ENCODE data around the gene UBALD2. TPM values are rescaled to one million over a fixed set of nuclear protein-coding genes. Genes with fewer than 3 reads are reported as not detected.
"Not testable (repeated sequence)": the region's sequence is repeated elsewhere in the genome, so short reads cannot be mapped to it uniquely, and the experiment has no call there.

The UBALD2 gene
- total RNA-seq, 6 donors from 2014 or later, result 8.4 to 74.9 (median 26.8) TPM

GRCh38 chr17:76255801-76256429 lies 9.2 kb upstream of the UBALD2 start:
- H3K36me3 ChIP-seq, result no peaks in the 10 kb centered on the region
- no peaks in the 10 kb centered on the region for H3K27me3 ChIP-seq
- H3K4me3 ChIP-seq, result no peak overlapping the region
- peaks cover 26 to 43% (median 29%) of the 10 kb centered on the region in 4 donors for H3K4me1 ChIP-seq
- H3K27ac ChIP-seq, result no peak overlapping the region
- TF ChIP-seq, protein P1, sequence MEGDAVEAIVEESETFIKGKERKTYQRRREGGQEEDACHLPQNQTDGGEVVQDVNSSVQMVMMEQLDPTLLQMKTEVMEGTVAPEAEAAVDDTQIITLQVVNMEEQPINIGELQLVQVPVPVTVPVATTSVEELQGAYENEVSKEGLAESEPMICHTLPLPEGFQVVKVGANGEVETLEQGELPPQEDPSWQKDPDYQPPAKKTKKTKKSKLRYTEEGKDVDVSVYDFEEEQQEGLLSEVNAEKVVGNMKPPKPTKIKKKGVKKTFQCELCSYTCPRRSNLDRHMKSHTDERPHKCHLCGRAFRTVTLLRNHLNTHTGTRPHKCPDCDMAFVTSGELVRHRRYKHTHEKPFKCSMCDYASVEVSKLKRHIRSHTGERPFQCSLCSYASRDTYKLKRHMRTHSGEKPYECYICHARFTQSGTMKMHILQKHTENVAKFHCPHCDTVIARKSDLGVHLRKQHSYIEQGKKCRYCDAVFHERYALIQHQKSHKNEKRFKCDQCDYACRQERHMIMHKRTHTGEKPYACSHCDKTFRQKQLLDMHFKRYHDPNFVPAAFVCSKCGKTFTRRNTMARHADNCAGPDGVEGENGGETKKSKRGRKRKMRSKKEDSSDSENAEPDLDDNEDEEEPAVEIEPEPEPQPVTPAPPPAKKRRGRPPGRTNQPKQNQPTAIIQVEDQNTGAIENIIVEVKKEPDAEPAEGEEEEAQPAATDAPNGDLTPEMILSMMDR (IDR thresholded peaks at IDR 0.05), result no peak
- TF ChIP-seq EP300 (IDR thresholded peaks at IDR 0.05), result no peak
- DNase-seq, result peak in 1 of 2 donors; percentile 10
- WGBS, 2 donors, result 69 to 88% methylated on average over 2 to 6 of the region's 6 CpGs
- no peaks in the 10 kb centered on the region for H3K9me3 ChIP-seq
- no peak for ATAC-seq (ENCODE audit: low FRiP score in 2 of 2)

DNA sequence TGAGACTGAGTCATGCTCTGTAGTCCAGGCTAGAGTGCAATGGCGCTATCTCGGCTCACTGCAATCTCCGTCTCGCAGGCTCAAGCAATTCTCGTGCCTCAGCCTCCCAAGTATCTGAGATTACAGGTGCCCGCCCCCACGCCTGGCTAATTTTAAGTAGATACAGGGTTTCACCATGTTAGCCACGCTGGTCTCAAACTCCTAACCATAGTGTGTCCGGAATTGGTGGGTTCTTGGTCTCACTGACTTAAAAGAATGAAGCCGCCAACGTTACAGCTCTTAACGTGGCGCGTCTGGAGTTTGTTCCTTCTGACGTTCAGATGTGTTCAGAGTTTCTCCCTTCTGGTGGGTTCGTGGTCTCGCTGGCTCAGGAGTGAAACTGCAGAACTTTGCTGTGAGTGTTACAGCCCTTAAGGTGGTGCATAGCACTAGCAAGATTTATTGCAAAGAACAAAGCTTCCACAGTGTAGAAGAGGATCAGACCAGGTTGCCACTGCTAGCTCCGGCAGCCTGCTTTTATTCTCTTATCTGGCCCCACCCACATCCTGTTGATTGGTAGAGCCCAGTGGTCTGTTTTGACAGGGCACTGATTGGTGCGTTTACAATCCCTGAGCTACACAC lies 8.6 kb upstream of the UBALD2 start:
- DNase-seq, result peak in 1 of 2 donors; percentile 20
- peak in 1 of 4 donors; percentile 48 for TF ChIP-seq POLR2A (IDR thresholded peaks at IDR 0.05)
- H3K4me3 ChIP-seq; ATAC-seq (ENCODE audit: low FRiP score in 2 of 2); H3K9me3 ChIP-seq; H3K36me3 ChIP-seq; H3K27me3 ChIP-seq; H3K27ac ChIP-seq: not testable (repeated sequence)
- 80 to 85% methylated on average over 19 of the region's 19 CpGs for WGBS, 2 donors
- peaks cover 22 to 40% (median 29%) of the 10 kb centered on the region in 4 donors for H3K4me1 ChIP-seq

- H3K9me3 ChIP-seq, result no peaks in the 10 kb centered on the region
- DNase-seq (no peak), ATAC-seq (ENCODE audit: low FRiP score in 2 of 2) (no peak)
- 91 to 95% methylated on average over 7 of the region's 7 CpGs for WGBS, 2 donors
- TF ChIP-seq POLR2AphosphoS5 (IDR thresholded peaks at IDR 0.05), result no peak
- no peak for TF ChIP-seq EP300 (IDR thresholded peaks at IDR 0.05)
- TF ChIP-seq, protein P1 (IDR thresholded peaks at IDR 0.05), result no peak
- no peak for TF ChIP-seq POLR2A (IDR thresholded peaks at IDR 0.05)
- no peaks in the 10 kb centered on the region for H3K27me3 ChIP-seq
- no peaks in the 10 kb centered on the region for H3K36me3 ChIP-seq
- peaks cover 33 to 48% (median 43%) of the 10 kb centered on the region in 4 donors for H3K4me1 ChIP-seq
- no peak overlapping the region for H3K4me3 ChIP-seq
- H3K27ac ChIP-seq, result peak overlapping the region; percentile 22 to 52 (median 40)
These were observed 4.9 kb upstream of the UBALD2 start for GRCh38 chr17:76260220-76260619.

DNA sequence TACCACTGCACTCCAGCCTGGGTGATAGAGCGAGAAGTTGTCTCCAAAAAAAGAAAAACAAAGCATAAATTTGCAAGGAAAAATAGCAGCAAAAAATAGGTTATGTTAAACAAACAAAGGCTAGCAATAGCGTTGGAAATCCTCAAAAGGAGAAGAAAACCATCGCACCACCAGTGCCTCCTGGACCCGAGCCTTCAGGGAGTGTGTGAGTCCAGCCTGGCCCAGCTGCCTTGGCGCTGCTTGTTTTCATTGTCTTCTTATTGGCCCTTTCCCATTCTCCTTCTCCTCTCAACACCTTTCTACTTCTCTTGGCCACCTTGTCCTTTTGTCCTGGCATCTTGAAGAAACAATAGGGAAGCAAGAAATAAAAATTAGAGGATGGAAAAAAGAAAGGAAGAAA lies 4.5 kb upstream of the UBALD2 start:
- no peaks in the 10 kb centered on the region for H3K9me3 ChIP-seq
- no peaks in the 10 kb centered on the region for H3K27me3 ChIP-seq
- WGBS, 2 donors, result 71 to 88% methylated on average over 5 of the region's 5 CpGs
- DNase-seq (no peak), ATAC-seq (ENCODE audit: low FRiP score in 2 of 2) (no peak)
- no peak overlapping the region for H3K4me3 ChIP-seq
- TF ChIP-seq POLR2A (IDR thresholded peaks at IDR 0.05) (no peak), POLR2AphosphoS5 (IDR thresholded peaks at IDR 0.05) (no peak), EP300 (IDR thresholded peaks at IDR 0.05) (no peak)
- TF ChIP-seq, protein P1 (IDR thresholded peaks at IDR 0.05), result no peak
- H3K27ac ChIP-seq, result no peak overlapping the region
- peaks cover 33 to 48% (median 43%) of the 10 kb centered on the region in 4 donors for H3K4me1 ChIP-seq
- H3K36me3 ChIP-seq, result no peaks in the 10 kb centered on the region

DNA sequence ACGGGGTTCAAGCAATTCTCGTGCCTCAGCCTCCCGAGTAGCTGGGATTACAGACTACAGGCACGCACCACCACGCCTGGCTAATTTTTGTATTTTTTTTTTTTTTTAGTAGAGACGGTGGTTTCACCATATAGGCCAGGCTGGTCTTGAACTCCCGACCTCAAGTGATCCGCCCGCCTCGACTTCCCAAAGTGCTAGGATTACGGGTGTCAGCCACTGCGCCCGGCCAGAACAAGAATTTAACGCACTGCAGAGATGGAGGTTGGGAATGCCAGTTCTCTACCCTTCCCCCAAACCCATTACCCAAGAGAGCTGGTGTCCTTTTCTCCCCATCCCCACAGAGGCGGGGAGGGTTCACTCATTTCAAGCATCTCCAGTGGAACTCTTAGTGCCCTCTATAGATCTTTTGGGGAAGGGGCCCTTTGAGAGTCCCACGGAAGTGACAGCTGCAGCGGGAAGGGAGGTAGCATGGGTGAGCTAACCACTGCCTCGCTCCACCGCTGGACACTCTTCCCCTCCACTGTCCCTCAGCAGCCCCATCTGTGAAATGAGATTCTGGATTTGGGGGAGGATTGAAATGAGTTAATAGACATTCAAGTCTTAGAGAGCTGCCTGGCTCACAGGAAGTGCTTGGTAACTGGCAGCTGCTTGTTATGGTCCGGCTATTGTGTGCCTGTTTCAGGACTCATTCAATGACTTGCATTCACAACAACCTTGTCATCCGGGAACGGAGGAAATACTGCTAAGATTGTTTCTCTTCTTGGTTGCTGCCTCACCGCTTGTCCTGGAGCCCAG lies 3.5 kb upstream of the UBALD2 start:
- TF ChIP-seq POLR2A (IDR thresholded peaks at IDR 0.05) (no peak), POLR2AphosphoS5 (IDR thresholded peaks at IDR 0.05) (peak; percentile 45 to 55)
- TF ChIP-seq, protein P1 (IDR thresholded peaks at IDR 0.05), result no peak
- Histone ChIP-seq H3K27ac (peak overlapping the region; percentile 73 to 100 (median 84)), H3K4me3 (no peak overlapping the region), H3K27me3 (no peaks in the 10 kb centered on the region), H3K9me3 (no peaks in the 10 kb centered on the region), H3K36me3 (no peaks in the 10 kb centered on the region), H3K4me1 (peaks cover 36 to 51% (median 45%) of the 10 kb centered on the region in 4 donors)
- DNase-seq (peak in 1 of 2 donors; percentile 44), ATAC-seq (ENCODE audit: low FRiP score in 2 of 2) (no peak)
- WGBS, 2 donors, result 72 to 73% methylated on average over 22 to 23 of the region's 23 CpGs
